Transverse colon (tissue), 4 donors: Measurements from ENCODE around the gene CACNA1G.

Experiments used
- EP300 ChIP-seq: sonication (generic); formaldehyde crosslinking; IDR thresholded peaks from one replicate; pipeline ENCODE4 v1.6.1; 2017; ENCODE audit warnings: antibody characterized with exemption, low read depth
- POLR2A ChIP-seq: fragments of 450-650 bp; IDR thresholded peaks from one replicate; pipeline ENCODE4 v1.6.1; 2016; ENCODE audit warnings: antibody characterized with exemption, mild to moderate bottlenecking, moderate library complexity
- POLR2AphosphoS5 ChIP-seq, 3 donors: sonication (generic); formaldehyde crosslinking; IDR thresholded peaks; one replicate each; pipeline ENCODE4 v1.6.1; 2016; ENCODE audit warnings: antibody characterized with exemption in 3 of 3
- TF ChIP-seq, protein P1 (sequence below), 5 experiments: fragments of 200-600 bp in 3 of 5; fragments of 450-650 bp in 2 of 5; sonication (generic) in 3 of 5; IDR thresholded peaks; 1 replicate in 2 of 5; 2 replicates in 3 of 5; pipeline ENCODE4 v1.5.1; 2016 to 2017; ENCODE audit warnings: antibody characterized with exemption in 5 of 5, inconsistent platforms in 3 of 5, mild to moderate bottlenecking in 2 of 5, moderate library complexity in 1 of 5

DNA sequence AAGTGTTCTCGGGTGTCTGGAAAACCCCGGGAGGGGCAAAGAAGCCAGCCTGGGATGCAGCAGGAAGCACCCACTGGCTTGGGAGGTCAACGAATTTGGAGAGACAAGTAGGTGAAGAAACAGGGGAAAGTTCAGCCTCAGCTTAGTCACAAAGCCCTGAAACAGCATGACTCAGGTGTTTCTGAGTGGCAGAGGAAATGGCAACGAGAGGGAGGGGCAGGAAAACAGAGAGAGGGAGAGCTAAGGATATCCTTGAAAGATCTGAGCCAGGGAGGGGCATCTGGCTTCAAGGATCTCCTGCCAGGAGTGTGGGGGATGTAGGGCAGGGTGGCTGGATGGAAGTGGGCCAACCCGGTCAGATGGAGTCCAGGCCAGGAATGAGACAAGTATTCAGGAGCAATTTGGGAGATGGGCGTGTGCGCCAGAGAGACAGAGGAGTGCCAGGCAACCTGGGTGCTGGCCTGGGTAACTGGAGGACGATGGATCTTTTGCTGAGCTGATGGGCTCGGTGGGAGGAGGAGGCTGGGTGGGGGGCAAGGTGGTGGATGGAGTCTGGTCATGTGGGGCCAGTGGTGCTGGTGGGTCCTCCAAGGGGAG lies 101.4 kb downstream of the CACNA1G start:
- TF ChIP-seq, protein P1, sequence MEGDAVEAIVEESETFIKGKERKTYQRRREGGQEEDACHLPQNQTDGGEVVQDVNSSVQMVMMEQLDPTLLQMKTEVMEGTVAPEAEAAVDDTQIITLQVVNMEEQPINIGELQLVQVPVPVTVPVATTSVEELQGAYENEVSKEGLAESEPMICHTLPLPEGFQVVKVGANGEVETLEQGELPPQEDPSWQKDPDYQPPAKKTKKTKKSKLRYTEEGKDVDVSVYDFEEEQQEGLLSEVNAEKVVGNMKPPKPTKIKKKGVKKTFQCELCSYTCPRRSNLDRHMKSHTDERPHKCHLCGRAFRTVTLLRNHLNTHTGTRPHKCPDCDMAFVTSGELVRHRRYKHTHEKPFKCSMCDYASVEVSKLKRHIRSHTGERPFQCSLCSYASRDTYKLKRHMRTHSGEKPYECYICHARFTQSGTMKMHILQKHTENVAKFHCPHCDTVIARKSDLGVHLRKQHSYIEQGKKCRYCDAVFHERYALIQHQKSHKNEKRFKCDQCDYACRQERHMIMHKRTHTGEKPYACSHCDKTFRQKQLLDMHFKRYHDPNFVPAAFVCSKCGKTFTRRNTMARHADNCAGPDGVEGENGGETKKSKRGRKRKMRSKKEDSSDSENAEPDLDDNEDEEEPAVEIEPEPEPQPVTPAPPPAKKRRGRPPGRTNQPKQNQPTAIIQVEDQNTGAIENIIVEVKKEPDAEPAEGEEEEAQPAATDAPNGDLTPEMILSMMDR (IDR thresholded peaks at IDR 0.05), result no peak
- TF ChIP-seq POLR2A, result peak; percentile 16
- peak; percentile 71 to 85 (median 72) for TF ChIP-seq POLR2AphosphoS5 (IDR thresholded peaks at IDR 0.05)
- TF ChIP-seq EP300, result no peak
